Suppressor macrophage treated with lipopolysaccharide for 4 hours (primary cell): ENCODE measurements around the gene NEURL1.
"Not testable (repeated sequence)": the region's sequence is repeated elsewhere in the genome, so short reads cannot be mapped to it uniquely, and the experiment has no call there.

Experiments
- DNase-seq: peaks from one replicate; pipeline ENCODE4 v3.0.0-alpha.2; 2020

NEURL1 gene

DNA sequence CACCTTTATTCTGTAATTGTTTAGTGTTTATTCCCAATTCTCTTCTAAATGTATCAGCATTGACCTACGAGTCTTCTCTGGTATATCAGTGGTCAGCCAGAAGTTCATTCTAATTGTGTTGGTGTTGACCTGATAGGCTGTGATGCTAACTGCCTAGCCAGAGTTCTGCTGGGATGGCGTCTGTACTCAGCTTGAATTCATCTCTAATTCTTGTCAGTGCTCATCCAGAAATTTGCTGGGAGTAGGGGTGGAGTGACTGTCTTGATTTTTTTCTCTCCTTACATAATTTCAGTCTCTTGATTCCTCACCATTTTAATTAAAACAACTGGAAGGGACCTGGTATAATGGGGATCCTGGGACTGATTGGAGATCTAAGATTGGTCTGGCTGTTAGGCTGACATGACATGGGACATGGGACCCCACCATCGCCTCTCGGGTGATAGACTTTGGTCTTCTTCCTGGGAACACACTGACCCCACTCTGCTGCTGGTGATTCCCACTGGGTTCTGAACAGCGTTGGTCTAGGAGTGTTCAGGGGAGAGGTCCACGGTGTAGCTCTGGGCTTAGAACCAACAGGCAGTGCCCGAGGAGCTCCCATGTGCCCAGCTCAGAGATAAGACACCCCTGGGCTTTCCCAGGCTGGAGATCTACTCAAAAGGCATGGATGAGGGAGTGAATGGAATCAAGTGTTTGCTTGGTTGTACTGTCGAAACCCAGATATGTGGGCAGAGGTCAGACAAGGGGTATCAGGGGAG is 3.8 kb downstream of the NEURL1 start:
- DNase-seq = no peak

DNA sequence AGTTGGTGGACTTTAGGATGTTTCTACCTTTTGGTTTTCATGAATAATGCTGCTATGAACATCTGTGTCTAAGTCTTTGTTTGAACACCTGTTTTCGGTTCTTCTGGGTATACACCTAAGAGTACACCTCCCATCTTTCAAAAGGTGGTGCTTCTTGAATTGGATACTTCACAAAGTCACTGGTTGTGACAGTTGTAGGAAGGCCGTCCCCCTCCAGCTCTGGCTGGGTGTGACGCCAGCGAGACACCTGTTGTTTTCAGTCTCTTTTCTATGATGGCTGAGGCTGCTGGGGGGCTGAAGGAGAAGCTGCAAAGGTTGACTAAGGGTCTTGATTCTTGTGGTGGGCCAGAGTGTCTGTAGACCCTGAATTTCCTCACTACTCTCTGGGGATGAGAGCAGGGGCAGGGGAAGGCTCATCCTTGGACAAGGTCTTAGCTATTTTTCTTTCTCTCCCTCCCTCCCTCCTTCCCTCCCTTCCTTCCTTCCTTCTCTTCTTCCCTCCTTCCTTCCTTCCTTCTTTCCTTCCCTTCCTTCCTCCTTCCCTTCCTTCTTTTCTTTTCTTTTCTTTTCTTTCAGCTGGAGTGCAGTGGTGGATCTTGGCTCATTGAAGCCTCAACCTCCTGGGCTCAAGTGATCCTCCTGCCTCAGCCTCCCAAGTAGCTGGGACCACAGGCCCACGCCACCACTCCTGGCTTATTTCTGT is 5.6 kb downstream of the NEURL1 start:
- no peak for DNase-seq

GRCh38 chr10:103499881-103500280 is 6.4 kb downstream of the NEURL1 start:
- no peak for DNase-seq

DNA sequence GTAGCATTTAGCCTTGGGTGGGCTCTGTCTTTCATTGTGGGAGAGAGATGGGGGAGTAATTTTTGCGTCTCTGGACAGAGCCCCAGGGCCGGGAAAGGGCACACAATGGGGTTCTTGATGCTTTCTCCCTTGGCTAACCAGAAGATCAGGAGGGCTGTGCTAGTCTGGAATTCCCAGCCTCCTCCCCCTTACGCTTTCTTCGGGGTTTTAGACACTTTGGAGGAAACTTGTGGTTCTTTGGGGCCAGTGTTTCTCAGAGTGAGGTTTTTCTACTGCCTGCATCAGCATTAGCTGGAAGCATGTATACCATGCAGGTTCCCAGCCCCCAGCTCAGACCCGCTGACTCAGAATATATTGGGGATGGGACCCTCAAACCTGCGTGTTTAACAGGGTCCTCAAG is 7.0 kb downstream of the NEURL1 start:
- DNase-seq = no peak

- DNase-seq = no peak
These were observed 7.7 kb downstream of the NEURL1 start for GRCh38 chr10:103501186-103501585.

- DNase-seq = no peak
These were observed 9.6 kb downstream of the NEURL1 start for GRCh38 chr10:103502849-103503660.

DNA sequence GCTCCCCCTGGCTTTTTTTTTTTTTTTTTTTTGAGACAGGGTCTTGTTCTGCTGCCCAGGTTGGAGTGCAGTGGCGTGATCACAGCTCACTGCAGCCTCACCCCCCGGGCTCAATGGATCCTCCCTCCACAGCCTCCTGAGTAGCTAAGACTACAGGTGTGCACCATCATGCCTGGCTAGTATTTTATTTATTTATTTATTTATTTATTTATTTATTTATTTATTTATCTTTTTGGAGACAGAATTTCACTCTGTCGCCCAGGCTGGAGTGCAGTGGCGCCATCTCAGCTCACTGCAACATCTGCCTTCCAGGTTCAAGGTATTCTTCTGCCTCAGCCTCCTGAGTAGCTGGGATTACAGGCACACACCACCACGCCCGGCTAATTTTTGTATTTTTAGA is 10.3 kb downstream of the NEURL1 start:
- not testable (repeated sequence) for DNase-seq

- peak; percentile 21 for DNase-seq
These were observed 10.8 kb downstream of the NEURL1 start for GRCh38 chr10:103504181-103504783.

DNA sequence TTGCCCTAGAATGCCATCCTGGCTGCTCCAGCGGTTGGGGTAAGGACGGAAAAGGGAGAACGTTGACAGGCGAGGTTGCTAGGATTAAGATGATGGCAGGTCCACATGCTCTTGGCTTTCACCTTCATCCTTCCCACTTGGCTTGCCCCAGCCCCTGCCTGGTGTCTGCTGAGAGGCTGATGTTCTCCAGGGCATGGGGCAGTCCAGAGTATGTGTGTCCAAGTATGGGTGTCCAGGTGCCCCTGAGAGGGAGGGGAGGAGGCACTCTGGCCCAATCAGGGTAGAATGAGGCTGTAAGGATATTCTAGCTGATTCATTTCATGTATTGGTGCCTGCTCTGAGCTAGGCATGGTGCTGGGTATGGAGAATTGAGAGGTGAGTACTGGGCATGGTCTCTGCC is 12.6 kb downstream of the NEURL1 start:
- no peak for DNase-seq

DNA sequence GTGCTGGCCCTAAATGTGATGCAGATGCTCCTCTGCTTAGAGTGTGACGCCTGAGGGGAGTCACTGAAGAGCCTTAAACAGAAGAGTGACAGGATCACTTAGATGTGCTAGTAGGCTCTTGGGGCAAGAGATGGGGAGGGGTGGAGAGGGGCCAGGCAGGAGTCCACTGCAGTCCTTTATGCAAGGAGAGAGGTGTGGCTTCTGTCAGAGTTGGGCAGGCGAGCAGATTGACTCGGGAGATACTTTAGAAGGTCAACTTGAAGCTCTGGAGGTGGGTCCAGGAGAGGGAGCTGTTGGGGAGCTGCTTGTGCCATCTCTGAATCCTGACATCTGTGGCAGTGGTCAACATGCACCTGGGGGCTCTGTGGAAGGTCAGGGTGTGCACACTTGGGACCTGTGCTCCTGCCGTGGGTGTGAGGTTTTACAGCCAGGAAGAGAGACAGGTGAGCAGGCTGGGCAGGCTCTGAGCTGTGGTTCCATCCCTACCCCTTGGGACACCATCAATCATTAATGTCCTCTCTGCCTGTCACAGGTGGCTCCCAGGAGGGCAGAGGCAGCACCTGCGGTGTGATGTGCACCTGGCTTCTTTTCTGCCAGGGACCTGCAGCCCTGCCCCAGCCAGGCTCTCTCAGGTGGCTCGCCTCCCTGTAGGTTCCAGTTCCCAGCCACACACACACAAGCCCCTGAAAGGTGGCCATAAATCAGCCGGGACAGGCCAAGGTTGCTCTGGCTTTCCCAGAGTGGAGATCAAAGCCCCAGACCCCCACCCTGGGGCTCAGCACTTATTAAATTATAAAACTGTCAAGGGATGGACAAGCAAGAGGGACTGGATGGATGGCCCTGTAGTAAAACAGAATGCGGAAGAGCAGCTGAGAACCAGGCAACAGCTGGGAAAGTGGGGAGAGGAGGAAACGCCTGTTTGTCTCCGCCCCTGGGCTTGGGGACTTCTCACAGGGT is 14.0 kb downstream of the NEURL1 start:
- no peak for DNase-seq

DNA sequence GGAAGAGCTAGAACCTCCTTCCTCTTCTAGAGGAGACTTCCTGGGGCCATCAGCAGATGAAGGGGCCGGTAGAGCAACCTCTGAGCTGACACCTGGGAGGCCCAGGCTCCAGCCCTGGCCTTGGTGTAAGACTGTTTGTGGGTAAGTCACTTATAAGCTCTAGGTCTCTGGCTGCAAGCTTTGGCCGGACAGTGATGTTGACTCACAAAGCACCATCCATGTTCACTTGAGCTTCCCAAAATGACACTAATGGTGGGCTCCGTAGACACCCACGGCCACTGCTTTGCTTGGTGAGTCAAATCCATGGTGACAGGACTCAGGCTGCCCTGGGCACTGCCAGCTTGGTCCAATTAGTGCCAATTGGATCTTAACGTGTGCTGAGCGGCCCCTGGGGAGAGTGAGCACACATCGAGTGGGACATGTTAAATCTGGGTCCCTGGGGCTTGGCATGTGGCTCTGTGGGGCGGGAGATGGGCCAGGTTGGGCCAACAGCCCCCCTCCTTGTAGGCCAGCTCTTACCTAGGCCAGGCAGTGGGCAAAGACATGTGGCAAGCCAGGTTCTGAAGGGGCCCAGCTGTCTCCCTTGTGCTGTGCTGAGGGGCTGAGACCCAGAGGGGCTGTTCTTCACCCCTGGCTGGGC is 16.7 kb downstream of the NEURL1 start:
- DNase-seq = no peak

DNA sequence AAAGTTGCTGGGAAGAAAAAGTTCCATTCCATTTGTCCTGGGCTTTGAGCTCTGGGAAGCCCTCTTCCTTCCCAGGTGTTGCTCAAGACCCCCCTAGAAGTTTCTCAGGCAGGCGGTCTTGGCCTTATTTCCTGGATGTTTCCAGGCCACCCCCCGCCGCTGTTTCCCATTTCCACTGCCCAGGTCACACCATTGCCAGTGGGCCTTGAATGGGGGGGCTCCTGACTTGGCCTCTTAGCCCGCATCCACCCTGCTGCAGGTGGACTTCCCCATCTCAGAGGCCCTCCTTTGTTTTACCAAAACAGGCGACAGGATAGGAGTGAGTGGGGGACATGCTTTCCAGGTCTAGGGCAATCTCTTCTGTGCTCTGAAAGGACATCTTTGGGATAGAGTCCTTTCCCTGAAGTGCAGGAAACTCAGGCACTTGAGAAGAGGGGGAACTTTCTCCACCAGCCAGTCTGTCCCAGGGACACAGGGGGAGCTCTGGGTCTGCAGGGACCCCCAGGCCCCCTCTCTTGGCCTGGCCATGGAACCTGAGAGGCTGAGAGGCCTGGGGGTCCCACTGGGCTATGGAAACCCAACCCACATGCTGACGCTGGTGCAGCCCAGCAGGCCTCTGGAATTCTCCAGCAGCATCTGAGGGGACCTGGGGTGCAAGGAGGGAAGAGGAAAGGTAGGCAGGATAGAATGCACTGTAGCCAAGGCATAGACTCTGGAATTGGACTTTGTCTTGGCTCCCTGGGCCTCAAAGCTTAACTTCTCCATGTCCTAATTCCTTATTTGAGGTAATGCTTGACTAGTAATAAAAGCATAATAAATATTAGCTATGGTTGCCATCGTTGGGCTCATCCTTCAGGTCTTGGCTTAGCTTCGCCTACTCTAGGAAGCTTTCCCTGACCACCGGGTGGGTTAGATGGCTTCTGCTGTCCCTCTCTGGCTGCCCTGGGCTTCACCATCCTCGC is 17.6 kb downstream of the NEURL1 start:
- no peak for DNase-seq

DNA sequence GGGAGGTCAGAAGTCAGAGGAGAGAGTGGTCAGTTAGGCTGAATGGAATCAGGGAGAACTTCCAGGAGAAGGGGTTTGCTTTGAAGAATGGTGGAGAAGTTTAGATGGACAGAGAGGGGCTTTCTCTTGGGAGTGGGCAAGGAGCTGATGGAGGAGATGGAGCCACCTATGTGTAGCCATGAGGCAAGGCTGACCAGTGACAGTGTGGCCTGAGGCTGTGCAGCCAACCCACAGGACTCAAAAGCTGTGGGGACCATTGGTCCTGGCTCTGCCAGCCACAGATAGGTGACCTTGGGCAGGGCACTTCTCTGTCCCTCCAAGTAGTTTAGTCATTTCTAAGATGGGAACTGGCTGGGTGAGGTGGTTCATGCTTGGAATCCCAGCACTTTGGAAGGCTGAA is 18.7 kb downstream of the NEURL1 start:
- no peak for DNase-seq

DNA sequence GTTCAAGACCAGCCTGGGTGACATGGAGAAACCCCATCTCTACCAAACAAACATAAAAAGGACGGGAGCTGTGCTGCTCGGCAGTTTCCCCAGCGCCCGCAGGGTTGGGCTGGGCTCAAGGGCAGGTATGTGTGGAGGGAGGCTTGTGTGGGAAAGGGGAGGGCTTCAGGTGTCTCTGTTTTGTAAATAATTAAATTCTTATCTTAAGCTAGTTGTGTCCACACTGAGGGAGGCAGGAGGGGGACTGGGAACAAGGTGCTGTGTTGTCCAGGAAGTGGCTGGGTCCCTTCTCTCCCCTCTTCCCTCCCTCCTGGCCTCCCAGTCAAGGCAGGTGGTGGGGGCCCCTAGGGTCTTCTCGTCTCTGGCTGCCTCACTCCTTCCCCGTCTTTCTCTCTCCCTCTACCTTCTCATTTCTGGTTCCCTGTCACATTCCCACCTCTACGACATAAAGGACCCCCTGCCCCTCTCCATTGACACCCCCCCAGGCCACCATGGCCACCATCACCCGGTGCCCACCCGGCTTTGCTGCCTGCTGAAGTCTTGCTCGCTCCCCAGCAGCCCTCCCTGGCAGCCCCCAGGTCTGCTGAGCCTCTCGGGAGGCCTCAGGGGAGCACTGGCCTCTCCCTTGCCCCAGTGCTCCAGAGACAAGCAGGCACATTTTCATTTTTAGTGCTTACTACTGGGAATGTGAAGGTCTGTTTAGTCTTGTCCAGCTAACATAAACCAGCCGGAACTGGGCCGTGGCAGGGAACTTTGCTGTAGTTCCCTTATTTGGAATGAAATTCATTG is 19.3 kb downstream of the NEURL1 start:
- no peak for DNase-seq

- DNase-seq = no peak
These were observed 20.0 kb downstream of the NEURL1 start for GRCh38 chr10:103513380-103514060.

- DNase-seq = no peak
These were observed 20.7 kb downstream of the NEURL1 start for GRCh38 chr10:103514244-103514643.

DNA sequence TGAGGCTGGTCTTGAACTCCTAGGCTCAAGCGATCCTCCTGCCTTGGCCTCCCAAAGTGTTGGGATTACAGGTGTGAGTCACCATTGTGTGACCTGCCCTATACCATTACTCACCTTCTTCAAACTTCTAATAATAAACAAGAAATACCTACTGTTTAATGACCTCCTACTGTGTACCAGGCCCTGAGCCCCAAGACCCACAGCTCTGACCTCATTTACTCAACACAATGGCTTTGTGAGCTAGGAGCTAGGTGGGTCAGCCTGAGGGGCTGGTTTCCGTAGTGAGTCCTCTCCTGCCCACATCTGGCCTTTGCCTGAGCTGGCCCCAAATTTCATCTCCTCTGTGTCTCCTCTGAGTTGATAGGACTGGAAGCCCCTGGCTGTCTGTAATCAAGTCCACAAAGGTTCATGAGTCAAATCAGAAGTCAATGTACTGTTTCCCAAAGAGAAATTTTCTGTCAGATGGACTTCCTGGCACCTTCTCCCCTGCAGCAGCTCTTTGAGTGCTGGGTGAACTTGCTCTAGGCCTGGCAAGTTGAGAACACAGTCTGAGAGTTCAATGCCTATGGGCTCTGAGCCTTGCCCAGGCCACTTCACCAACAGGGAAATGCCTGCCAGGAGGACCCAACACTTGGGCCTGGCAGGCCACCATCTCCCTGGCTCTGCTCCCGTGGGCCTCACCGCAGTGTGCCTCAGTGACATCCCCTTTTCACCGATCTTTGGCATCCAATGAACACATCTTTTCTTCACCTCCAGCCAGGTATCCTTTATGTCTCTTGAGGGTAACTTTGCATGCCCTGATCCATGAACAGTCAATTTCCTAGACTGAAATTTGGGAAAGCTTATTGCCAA is 24.0 kb downstream of the NEURL1 start:
- DNase-seq = no peak

DNA sequence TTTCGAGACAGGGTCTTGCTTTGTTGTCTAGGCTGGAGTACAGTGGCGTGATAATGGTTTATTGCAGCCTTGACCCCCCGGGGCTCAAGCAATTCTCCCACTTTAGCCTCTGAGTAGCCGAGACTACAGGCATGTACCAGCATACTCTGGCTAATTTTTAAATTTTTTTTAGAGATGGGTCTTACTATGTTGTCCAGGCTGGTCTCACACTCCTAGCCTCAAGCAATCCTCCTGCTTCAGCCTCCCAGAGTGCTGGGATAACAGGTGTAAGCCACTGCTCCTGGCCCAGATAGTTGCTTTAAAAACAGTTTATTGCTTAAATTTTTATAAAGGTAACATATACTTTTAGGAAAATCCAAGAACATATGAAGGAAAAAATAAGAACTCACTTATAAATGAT is 26.3 kb downstream of the NEURL1 start:
- DNase-seq = no peak
